NT2/D1 (cell line): ENCODE measurements around the gene POR.

Source experiments
- DNase-seq: peaks from one replicate; pipeline ENCODE4 v3.0.0-alpha.2; 2011; ENCODE audit warnings: low read depth, low spot score
- H3K27me3 ChIP-seq: 2 replicates; pipeline ENCODE4 v1.6.0; 2011; ENCODE audit warnings: mild to moderate bottlenecking; ENCODE audit not compliant: insufficient read length, insufficient read depth
- H3K36me3 ChIP-seq: 2 replicates; pipeline ENCODE4 v1.6.1; 2011; ENCODE audit warnings: mild to moderate bottlenecking, low read length, mixed read lengths; ENCODE audit not compliant: insufficient read depth, insufficient read length
- H3K4me1 ChIP-seq: 2 replicates; pipeline ENCODE4 v1.5.1; 2011; ENCODE audit not compliant: insufficient read depth, insufficient read length
- H3K4me3 ChIP-seq: 2 replicates; pipeline ENCODE4 v1.5.1; 2011; ENCODE audit warnings: low read depth; ENCODE audit not compliant: insufficient read length
- H3K9ac ChIP-seq: 2 replicates; pipeline ENCODE4 v1.6.0; 2011; ENCODE audit warnings: low read depth; ENCODE audit not compliant: insufficient read length
- H3K9me3 ChIP-seq: 2 replicates; pipeline ENCODE4 v1.5.1; 2011; ENCODE audit warnings: mild to moderate bottlenecking, low read length; ENCODE audit not compliant: insufficient read depth
- SUZ12 ChIP-seq: IDR thresholded peaks from 2 replicates; pipeline ENCODE4 v1.6.1; 2011; ENCODE audit not compliant: insufficient read length, insufficient read depth; ENCODE audit errors: extremely low read depth
- YY1 ChIP-seq: IDR thresholded peaks from 2 replicates; pipeline ENCODE4 v1.6.1; 2011; ENCODE audit not compliant: insufficient read length, insufficient read depth
- ZNF274 ChIP-seq: IDR thresholded peaks from 2 replicates; pipeline ENCODE4 v1.6.1; 2011; ENCODE audit warnings: mild to moderate bottlenecking, low read depth, low read length

POR gene

DNA sequence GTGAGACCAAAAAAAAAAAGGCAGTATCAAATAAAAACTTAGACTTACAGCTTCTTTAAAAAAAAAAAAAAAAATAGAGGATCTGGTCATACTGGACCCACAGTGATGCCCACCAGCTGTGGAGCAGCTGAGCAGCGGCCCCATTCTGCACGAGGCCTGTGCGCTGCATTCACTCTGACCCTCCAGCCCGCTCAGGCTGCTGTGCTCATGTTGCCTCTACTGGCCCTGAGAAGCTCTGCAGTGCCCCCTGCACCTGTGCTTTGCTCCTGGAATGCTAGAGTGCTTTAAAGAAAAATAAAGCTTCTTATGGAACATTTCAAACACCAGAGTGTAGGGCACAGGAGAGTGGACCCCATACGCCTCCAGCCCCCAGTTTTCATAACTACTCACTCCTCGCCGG lies 46.3 kb downstream of the POR start:
- Histone ChIP-seq H3K4me3 (no peak overlapping the region), H3K9ac (no peak overlapping the region), H3K9me3 (no peaks in the 10 kb centered on the region), H3K27me3 (no peaks in the 10 kb centered on the region), H3K4me1 (peaks cover 1% of the 10 kb centered on the region), H3K36me3 (peaks cover 41% of the 10 kb centered on the region)
- TF ChIP-seq YY1 (no peak), ZNF274 (no peak)
- no peak for DNase-seq

DNA sequence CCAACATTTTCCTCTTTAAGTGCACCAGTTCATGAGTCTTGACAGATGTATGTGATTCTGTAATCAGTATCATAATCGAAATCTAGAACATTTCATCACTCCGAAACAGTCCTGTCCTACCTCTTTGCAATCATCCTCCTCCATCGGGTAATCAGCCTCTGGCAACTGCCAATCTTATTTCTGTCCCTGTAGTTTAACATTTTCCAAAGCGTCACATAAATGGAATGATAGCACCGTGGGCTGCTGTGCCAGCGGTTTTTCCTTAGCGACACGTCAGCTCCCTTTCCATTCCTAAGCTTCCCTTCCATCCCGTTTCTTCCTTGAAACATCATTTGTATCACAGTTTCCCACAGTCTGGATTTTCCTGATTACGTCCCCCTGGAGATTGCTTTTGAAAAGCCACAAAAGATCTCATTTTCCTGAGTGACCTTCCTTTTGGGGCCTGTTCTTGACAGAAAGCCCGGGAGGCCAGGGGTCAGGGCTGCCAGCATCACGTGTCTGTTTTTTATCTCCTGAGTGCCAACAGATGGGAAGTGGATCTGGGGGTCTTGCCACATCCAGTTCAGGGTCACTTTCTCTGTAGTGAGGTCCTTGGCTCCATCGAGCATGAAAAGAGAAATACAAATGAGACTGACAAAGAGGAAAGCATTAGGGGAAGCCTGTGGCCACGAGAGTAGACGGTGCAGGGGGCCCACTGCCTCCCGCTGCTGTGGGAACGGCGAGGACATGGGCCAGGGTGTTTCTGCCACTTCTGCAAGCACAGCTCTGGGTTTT lies 47.8 kb downstream of the POR start:
- Histone ChIP-seq H3K4me1 (no peaks in the 10 kb centered on the region), H3K4me3 (no peak overlapping the region), H3K9me3 (no peaks in the 10 kb centered on the region), H3K36me3 (peaks cover 40% of the 10 kb centered on the region), H3K9ac (no peak overlapping the region), H3K27me3 (no peaks in the 10 kb centered on the region)
- TF ChIP-seq YY1 (no peak), SUZ12 (no peak), ZNF274 (no peak)
- DNase-seq: no peak

DNA sequence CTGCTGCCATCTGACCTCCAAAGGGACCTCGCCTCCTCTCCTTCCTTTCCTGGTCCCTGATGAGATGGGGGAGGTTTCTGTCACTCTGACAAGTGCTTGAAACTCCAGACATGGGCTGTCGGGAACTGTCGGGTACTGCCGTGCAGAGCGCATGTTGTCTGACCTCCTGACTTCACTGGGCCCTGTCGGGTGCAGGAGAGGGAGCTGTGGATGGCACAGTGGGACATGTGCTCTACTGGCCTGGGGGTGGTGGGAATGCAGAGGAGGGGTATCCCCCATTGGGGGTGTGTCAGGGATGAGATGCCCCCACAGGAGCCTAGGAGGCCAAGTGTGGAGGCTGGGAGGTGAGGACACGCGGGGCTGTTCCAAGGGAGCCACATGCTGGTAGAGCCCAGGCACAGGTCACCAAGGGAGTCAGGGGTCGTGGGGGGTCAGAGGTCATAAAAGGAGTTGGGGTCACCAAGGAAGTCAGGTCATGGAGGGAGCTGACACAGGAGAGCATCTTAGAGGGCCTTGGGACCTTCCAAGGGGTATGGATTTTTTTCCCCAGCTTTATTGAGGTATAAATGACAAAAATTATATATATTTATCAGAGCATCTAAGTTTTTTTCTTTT lies 48.5 kb downstream of the POR start:
- no peak for DNase-seq
- no peaks in the 10 kb centered on the region for H3K27me3 ChIP-seq
- H3K9me3 ChIP-seq: no peaks in the 10 kb centered on the region
- H3K4me3 ChIP-seq: no peak overlapping the region
- no peaks in the 10 kb centered on the region for H3K4me1 ChIP-seq
- TF ChIP-seq ZNF274 (no peak), SUZ12 (no peak), YY1 (no peak)
- H3K36me3 ChIP-seq: peaks cover 39% of the 10 kb centered on the region
- no peak overlapping the region for H3K9ac ChIP-seq

DNA sequence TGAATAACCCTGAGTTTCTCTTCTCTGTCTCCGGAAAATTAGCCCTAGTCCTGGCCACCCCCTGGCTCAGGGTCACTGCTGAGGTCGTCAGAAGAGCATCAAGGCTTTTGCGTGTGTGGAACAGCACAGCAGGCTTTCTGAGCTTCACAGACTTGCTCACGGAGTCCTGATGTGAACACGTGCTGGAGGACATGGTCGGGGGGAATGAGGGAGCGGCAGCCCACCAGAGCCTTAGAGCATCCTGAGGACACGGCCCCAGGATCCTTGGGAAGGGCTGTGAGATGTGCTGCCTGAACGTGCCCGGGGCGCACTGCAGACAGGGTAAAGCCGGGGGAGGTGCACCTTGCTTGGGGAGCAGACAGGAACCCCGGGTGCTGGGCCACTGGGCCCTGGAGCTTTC lies 50.7 kb downstream of the POR start:
- no peaks in the 10 kb centered on the region for H3K27me3 ChIP-seq
- no peak overlapping the region for H3K4me3 ChIP-seq
- no peak overlapping the region for H3K9ac ChIP-seq
- H3K4me1 ChIP-seq: no peaks in the 10 kb centered on the region
- peaks cover 42% of the 10 kb centered on the region for H3K36me3 ChIP-seq
- H3K9me3 ChIP-seq: no peaks in the 10 kb centered on the region
- no peak for TF ChIP-seq ZNF274
- no peak for TF ChIP-seq SUZ12
- TF ChIP-seq YY1: no peak
- no peak for DNase-seq

DNA sequence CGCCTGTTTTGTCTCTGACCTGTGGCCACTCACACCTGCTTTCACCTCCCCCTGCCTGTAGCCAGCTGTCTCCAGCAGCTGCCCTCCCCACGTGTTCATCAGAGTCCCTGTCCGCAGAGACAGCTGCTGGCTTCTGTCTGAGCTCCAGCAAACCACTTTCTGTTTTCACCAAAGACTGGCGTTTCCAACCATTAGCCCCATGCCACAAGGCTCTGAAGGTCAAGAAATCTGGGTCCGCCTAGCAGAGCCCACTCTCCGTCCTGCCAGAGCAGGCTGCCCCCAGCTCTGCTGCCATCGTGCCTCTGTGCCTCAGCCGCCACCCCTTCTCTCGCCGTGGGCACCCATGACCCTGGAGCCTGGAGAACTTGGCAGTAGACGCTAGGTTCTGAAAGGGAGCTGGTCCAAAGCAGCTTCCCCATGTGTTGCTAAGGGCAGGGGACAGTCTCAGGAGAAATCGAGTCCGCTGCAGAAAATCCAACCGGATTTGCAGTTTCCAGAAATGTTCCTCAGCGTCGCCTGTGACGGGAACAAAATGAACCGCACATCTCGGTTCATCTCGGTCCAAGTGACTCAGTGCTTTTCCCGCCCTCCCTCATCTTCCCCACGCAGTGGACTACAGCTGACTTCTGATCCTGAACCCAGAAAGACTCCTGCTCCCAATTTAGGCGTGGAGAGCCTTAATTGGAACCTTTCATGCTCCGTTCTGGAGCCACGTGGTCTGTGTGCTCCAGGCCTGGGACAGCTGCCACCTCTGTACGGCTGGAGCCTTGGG lies 51.4 kb downstream of the POR start:
- TF ChIP-seq ZNF274 (no peak), YY1 (no peak), SUZ12 (no peak)
- H3K4me1 ChIP-seq: no peaks in the 10 kb centered on the region
- DNase-seq: no peak

DNA sequence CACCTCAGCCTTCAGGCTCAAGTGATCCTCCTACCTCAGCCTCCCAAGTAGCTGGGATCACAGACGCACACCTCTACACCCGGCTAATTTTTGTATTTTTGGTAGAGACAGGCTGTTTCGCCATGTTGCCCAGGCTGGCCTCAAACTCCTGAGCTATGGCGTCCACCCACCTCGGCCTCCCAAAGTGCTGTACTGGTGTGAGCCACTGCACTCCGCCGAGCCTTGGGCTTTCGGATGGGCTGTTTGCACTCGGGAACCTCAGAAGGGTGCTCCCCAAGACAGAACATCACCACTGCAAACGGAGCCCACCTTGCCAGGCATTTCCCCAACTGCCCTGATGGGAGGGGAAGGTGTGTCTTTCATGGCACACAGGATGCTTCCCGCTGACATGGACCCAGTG lies 52.1 kb downstream of the POR start:
- no peak for DNase-seq
- TF ChIP-seq ZNF274: no peak
- no peak for TF ChIP-seq YY1
- TF ChIP-seq SUZ12: no peak
- Histone ChIP-seq H3K4me3 (no peak overlapping the region), H3K27me3 (no peaks in the 10 kb centered on the region), H3K9ac (no peak overlapping the region), H3K4me1 (peaks cover 3% of the 10 kb centered on the region), H3K9me3 (no peaks in the 10 kb centered on the region), H3K36me3 (peaks cover 46% of the 10 kb centered on the region)

More for the DNA sequence above, 51.4 kb downstream of the POR start:
- H3K27me3 ChIP-seq: no peaks in the 10 kb centered on the region
- no peak overlapping the region for H3K4me3 ChIP-seq
- H3K36me3 ChIP-seq: peaks cover 42% of the 10 kb centered on the region
- no peaks in the 10 kb centered on the region for H3K9me3 ChIP-seq
- no peak overlapping the region for H3K9ac ChIP-seq

DNA sequence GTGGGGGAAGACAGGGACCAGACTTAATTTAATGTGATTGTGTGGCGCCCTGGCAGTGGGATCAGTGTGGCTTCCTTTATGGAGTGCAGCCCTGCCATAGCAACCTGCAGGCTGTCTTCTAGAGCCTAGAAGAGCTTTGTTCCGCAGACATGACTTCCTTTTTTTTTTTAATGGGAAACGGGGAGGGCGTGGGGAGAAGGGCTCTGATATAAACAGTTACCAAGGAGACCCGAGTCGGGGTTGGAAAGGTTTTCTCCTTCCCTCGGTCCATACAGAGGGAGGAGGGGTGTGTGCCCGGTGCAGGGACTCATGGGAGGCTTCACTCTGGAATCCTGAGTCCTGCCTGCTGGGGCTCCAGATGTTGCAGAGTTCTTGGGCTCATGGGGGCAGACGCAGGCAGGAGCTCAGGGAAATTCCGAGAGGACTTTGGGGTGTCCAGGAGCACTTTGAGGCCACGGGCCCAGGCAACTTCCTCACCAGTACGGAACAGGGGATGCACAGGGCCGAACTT lies 52.6 kb downstream of the POR start:
- DNase-seq: no peak
- H3K4me1 ChIP-seq: peaks cover 5% of the 10 kb centered on the region
- no peaks in the 10 kb centered on the region for H3K27me3 ChIP-seq
- H3K4me3 ChIP-seq: no peak overlapping the region
- H3K9me3 ChIP-seq: no peaks in the 10 kb centered on the region
- no peak overlapping the region for H3K9ac ChIP-seq
- peaks cover 46% of the 10 kb centered on the region for H3K36me3 ChIP-seq
- no peak for TF ChIP-seq SUZ12
- no peak for TF ChIP-seq ZNF274
- no peak for TF ChIP-seq YY1
